Mesodermal cell (in vitro differentiated cells): ENCODE measurements around the gene MRPL23.
A peak's percentile ranks its signal among the peaks of the same experiment; 100 is the strongest.

Experiments used
- H3K27ac ChIP-seq: 2 replicates; pipeline ENCODE4 v1.7.0; 2013; ENCODE audit warnings: mild to moderate bottlenecking, low read depth, low read length, moderate library complexity; ENCODE audit not compliant: severe bottlenecking
- H3K36me3 ChIP-seq: 2 replicates; pipeline ENCODE4 v1.7.1; 2013; ENCODE audit warnings: mild to moderate bottlenecking, low read length, moderate library complexity; ENCODE audit not compliant: control insufficient read depth, insufficient read depth
- H3K4me1 ChIP-seq: one replicate; pipeline ENCODE4 v1.7.1; 2013; ENCODE audit warnings: mild to moderate bottlenecking, low read length; ENCODE audit not compliant: insufficient read depth, control insufficient read depth, poor library complexity, severe bottlenecking
- H3K4me3 ChIP-seq: 2 replicates; pipeline ENCODE4 v1.7.0; 2013; ENCODE audit warnings: low read length, control low read depth, mild to moderate bottlenecking; ENCODE audit not compliant: insufficient read depth, poor library complexity, severe bottlenecking; ENCODE audit errors: extremely low read depth
- H3K9me3 ChIP-seq: 2 replicates; pipeline ENCODE4 v1.7.1; 2013; ENCODE audit warnings: mild to moderate bottlenecking, low read length, moderate library complexity; ENCODE audit not compliant: control insufficient read depth
- WGBS, 2 experiments: methylation state at CpG; one replicate each; pipeline ENCODE4 v1.1.5; 2013; ENCODE audit warnings: missing lambda C conversion rate in 2 of 2; ENCODE audit not compliant: insufficient coverage in 2 of 2; 5-methylcytosine and 5-hydroxymethylcytosine counted together

MRPL23 gene

GRCh38 chr11:1966531-1966930, 19.4 kb downstream of the MRPL23 start:
- Histone ChIP-seq H3K9me3 (no peaks in the 10 kb centered on the region), H3K4me3 (no peak overlapping the region), H3K4me1 (no peaks in the 10 kb centered on the region), H3K27ac (no peak overlapping the region), H3K36me3 (no peaks in the 10 kb centered on the region)
- WGBS, 2 experiments, result no CpG with 5 or more reads among the region's 18 CpGs

- Histone ChIP-seq H3K9me3 (no peaks in the 10 kb centered on the region), H3K36me3 (no peaks in the 10 kb centered on the region), H3K4me3 (no peak overlapping the region), H3K27ac (peak overlapping the region; percentile 29), H3K4me1 (no peaks in the 10 kb centered on the region)
- no CpG with 5 or more reads among the region's 21 CpGs for WGBS, 2 experiments
Observed at GRCh38 chr11:1967641-1968225, 20.6 kb downstream of the MRPL23 start.

- Histone ChIP-seq H3K9me3 (no peaks in the 10 kb centered on the region), H3K36me3 (no peaks in the 10 kb centered on the region), H3K4me3 (no peak overlapping the region), H3K4me1 (no peaks in the 10 kb centered on the region), H3K27ac (no peak overlapping the region)
- no CpG with 5 or more reads among the region's 24 CpGs for WGBS, 2 experiments
Observed at GRCh38 chr11:1968454-1969002, 21.4 kb downstream of the MRPL23 start.

- Histone ChIP-seq H3K9me3 (no peaks in the 10 kb centered on the region), H3K4me3 (no peak overlapping the region), H3K4me1 (no peaks in the 10 kb centered on the region), H3K36me3 (no peaks in the 10 kb centered on the region), H3K27ac (no peak overlapping the region)
- WGBS, 2 experiments, result no CpG with 5 or more reads among the region's 21 CpGs
Observed at GRCh38 chr11:1969035-1969434, 21.9 kb downstream of the MRPL23 start.

- no peaks in the 10 kb centered on the region for H3K4me1 ChIP-seq
- no CpG with 5 or more reads among the region's 23 CpGs for WGBS, 2 experiments
- H3K27ac ChIP-seq, result no peak overlapping the region
- no peak overlapping the region for H3K4me3 ChIP-seq
- H3K9me3 ChIP-seq, result no peaks in the 10 kb centered on the region
- no peaks in the 10 kb centered on the region for H3K36me3 ChIP-seq
Observed at GRCh38 chr11:1969776-1970175, 22.6 kb downstream of the MRPL23 start.

- Histone ChIP-seq H3K4me1 (no peaks in the 10 kb centered on the region), H3K4me3 (no peak overlapping the region), H3K27ac (no peak overlapping the region), H3K9me3 (no peaks in the 10 kb centered on the region), H3K36me3 (no peaks in the 10 kb centered on the region)
- 86 to 100% methylated on average over 2 to 4 of the region's 15 CpGs for WGBS, 2 experiments
Observed at GRCh38 chr11:1970956-1971355, 23.8 kb downstream of the MRPL23 start.

GRCh38 chr11:1975185-1975584, 28.1 kb downstream of the MRPL23 start:
- WGBS, 2 experiments, result no CpG with 5 or more reads among the region's 13 CpGs
- no peaks in the 10 kb centered on the region for H3K4me1 ChIP-seq
- no peak overlapping the region for H3K4me3 ChIP-seq
- no peaks in the 10 kb centered on the region for H3K36me3 ChIP-seq
- no peaks in the 10 kb centered on the region for H3K9me3 ChIP-seq
- H3K27ac ChIP-seq, result no peak overlapping the region

- no CpG with 5 or more reads among the region's 26 CpGs for WGBS, 2 experiments
- H3K4me1 ChIP-seq, result no peaks in the 10 kb centered on the region
Observed at GRCh38 chr11:1978720-1979473, 31.8 kb downstream of the MRPL23 start.

GRCh38 chr11:1979607-1980006, 32.5 kb downstream of the MRPL23 start:
- H3K4me1 ChIP-seq, result no peaks in the 10 kb centered on the region
- WGBS, 2 experiments, result no CpG with 5 or more reads among the region's 11 CpGs
- H3K36me3 ChIP-seq, result no peaks in the 10 kb centered on the region
- no peaks in the 10 kb centered on the region for H3K9me3 ChIP-seq
- H3K4me3 ChIP-seq, result no peak overlapping the region
- no peak overlapping the region for H3K27ac ChIP-seq

More at GRCh38 chr11:1978720-1979473, 31.8 kb downstream of the MRPL23 start:
- Histone ChIP-seq H3K9me3 (no peaks in the 10 kb centered on the region), H3K4me3 (no peak overlapping the region), H3K36me3 (no peaks in the 10 kb centered on the region), H3K27ac (no peak overlapping the region)

GRCh38 chr11:1982873-1983600, 35.9 kb downstream of the MRPL23 start:
- Histone ChIP-seq H3K36me3 (no peaks in the 10 kb centered on the region), H3K4me3 (no peak overlapping the region), H3K4me1 (no peaks in the 10 kb centered on the region), H3K27ac (no peak overlapping the region), H3K9me3 (no peaks in the 10 kb centered on the region)
- WGBS, 2 experiments, result no CpG with 5 or more reads among the region's 26 CpGs
